Measurements from ENCODE around the gene PPM1M.

Gene PPM1M

GRCh38 chr3:52277071-52277964, 31.8 kb downstream of the PPM1M start:
- CTCF ChIA-PET: interaction anchor here (0.6 to 2.0 kb wide), 6 partner anchors 45 to 774 kb away, joined by 3 to 6 read pairs (median 4); partner anchors contain the start of gene DUSP7
- no peak for TF ChIP-seq HDGF (IDR thresholded peaks at IDR 0.05; ENCODE audit: borderline replicate concordance)
- no peak; the same call in 1 of the 2 replicates for TF ChIP-seq L3MBTL2 (conservative IDR thresholded peaks at IDR 0.05)
- no peak for TF ChIP-seq ZNF384 (IDR thresholded peaks at IDR 0.05)
- TF ChIP-seq NFRKB (IDR thresholded peaks at IDR 0.05): no peak
- no peak for TF ChIP-seq FOXA1 (IDR thresholded peaks at IDR 0.05)
- no peak for TF ChIP-seq CTBP1 (IDR thresholded peaks at IDR 0.05; ENCODE audit: borderline replicate concordance)
- no peak for TF ChIP-seq BHLHE40 (IDR thresholded peaks at IDR 0.05; ENCODE audit: borderline replicate concordance)
- no peak for TF ChIP-seq SP1 (IDR thresholded peaks at IDR 0.05)
- TF ChIP-seq TARDBP (IDR thresholded peaks at IDR 0.05): no peak
- no peak for TF ChIP-seq FOXK2 (IDR thresholded peaks at IDR 0.05)
- POLR2A ChIA-PET: interaction anchor here (1.0 to 5.1 kb wide), 11 partner anchors 11 to 96 kb away, joined by 3 to 47 read pairs (median 5); partner anchors contain the start of genes GLYCTK and TWF2
- DNase-seq (ENCODE audit: extremely low spot score): peak; percentile 60

- ChIA-PET POLR2A (interaction anchor here (0.7 to 5.1 kb wide), 13 partner anchors 11 to 97 kb away, joined by 3 to 47 read pairs (median 5); partner anchors contain the start of genes GLYCTK and TWF2), CTCF (interaction anchor here (0.6 to 2.1 kb wide), 4 partner anchors 46 to 774 kb away, joined by 4 to 10 read pairs (median 5); no protein-coding TSS in a partner anchor)
- peak; percentile 53 for DNase-seq (ENCODE audit: extremely low spot score)
- TF ChIP-seq FOXK2 (IDR thresholded peaks at IDR 0.05) (no peak), TARDBP (IDR thresholded peaks at IDR 0.05) (no peak), SP1 (IDR thresholded peaks at IDR 0.05) (no peak), SUZ12 (IDR thresholded peaks at IDR 0.05) (no peak), HDGF (IDR thresholded peaks at IDR 0.05; ENCODE audit: borderline replicate concordance) (no peak), BHLHE40 (IDR thresholded peaks at IDR 0.05; ENCODE audit: borderline replicate concordance) (no peak), ELF4 (IDR thresholded peaks at IDR 0.05) (no peak), CTBP1 (IDR thresholded peaks at IDR 0.05; ENCODE audit: borderline replicate concordance) (no peak), PKNOX1 (IDR thresholded peaks at IDR 0.05) (no peak), LEF1 (IDR thresholded peaks at IDR 0.05; ENCODE audit: borderline replicate concordance) (no peak), ARNT (IDR thresholded peaks at IDR 0.05) (0 out of 2 replicates have a peak, but pooled peaks have one; percentile 27), L3MBTL2 (conservative IDR thresholded peaks at IDR 0.05) (peak; percentile 45), NFRKB (IDR thresholded peaks at IDR 0.05) (no peak), FOXM1 (IDR thresholded peaks at IDR 0.05; ENCODE audit: borderline replicate concordance) (0 out of 2 replicates have a peak, but pooled peaks have one; percentile 41), FOXA1 (IDR thresholded peaks at IDR 0.05) (no peak), ZNF384 (IDR thresholded peaks at IDR 0.05) (no peak)
Observed at GRCh38 chr3:52277972-52278509, 32.5 kb downstream of the PPM1M start.

GRCh38 chr3:52278510-52279069, 33.0 kb downstream of the PPM1M start, which contains the start of gene WDR82:
Gene WDR82, minus strand, starts transcription at chr3:52278649. Its CDS starts 288 bp downstream, at chr3:52278361.
- CTCF ChIA-PET: interaction anchor here (1.5 to 2.1 kb wide), 3 partner anchors 46 to 168 kb away, joined by 4 to 10 read pairs (median 5); no protein-coding TSS in a partner anchor
- DNase-seq (ENCODE audit: extremely low spot score): peak; percentile 96
- TF ChIP-seq ZNF384 (IDR thresholded peaks at IDR 0.05) (peak; percentile 85), ELF4 (IDR thresholded peaks at IDR 0.05) (peak; percentile 32; the same call in 1 of the 2 replicates), L3MBTL2 (conservative IDR thresholded peaks at IDR 0.05) (no peak)
- POLR2A ChIA-PET: interaction anchor here (0.6 to 5.1 kb wide), 17 partner anchors 10 to 126 kb away, joined by 3 to 47 read pairs (median 4); partner anchors contain the start of genes GLYCTK and TWF2

GRCh38 chr3:52279596-52279995, 34.0 kb downstream of the PPM1M start:
- TF ChIP-seq BHLHE40 (IDR thresholded peaks at IDR 0.05; ENCODE audit: borderline replicate concordance) (no peak), FOXK2 (IDR thresholded peaks at IDR 0.05) (no peak)
- CTCF ChIA-PET: interaction anchor here (0.6 to 2.1 kb wide), 4 partner anchors 47 to 167 kb away, joined by 3 to 10 read pairs (median 4); no protein-coding TSS in a partner anchor
- DNase-seq (ENCODE audit: extremely low spot score): no peak
- POLR2A ChIA-PET: interaction anchor here (0.6 to 5.1 kb wide), 7 partner anchors 9 to 127 kb away, joined by 3 to 47 read pairs (median 3); partner anchors contain the start of genes GLYCTK and TWF2

GRCh38 chr3:52280050-52280461, 34.5 kb downstream of the PPM1M start:
- ChIA-PET CTCF (interaction anchor here (1.5 to 2.1 kb wide), 3 partner anchors 48 to 167 kb away, joined by 4 to 10 read pairs (median 5); no protein-coding TSS in a partner anchor), POLR2A (interaction anchor here (0.6 to 5.1 kb wide), 5 partner anchors 9 to 71 kb away, joined by 3 to 47 read pairs (median 4); partner anchors contain the start of genes GLYCTK and TWF2)
- TF ChIP-seq L3MBTL2 (conservative IDR thresholded peaks at IDR 0.05) (no peak), NFRKB (IDR thresholded peaks at IDR 0.05) (no peak), PKNOX1 (IDR thresholded peaks at IDR 0.05) (no peak), FOXK2 (IDR thresholded peaks at IDR 0.05) (no peak), BHLHE40 (IDR thresholded peaks at IDR 0.05; ENCODE audit: borderline replicate concordance) (no peak), CTBP1 (IDR thresholded peaks at IDR 0.05; ENCODE audit: borderline replicate concordance) (no peak), TARDBP (IDR thresholded peaks at IDR 0.05) (no peak), ELF4 (IDR thresholded peaks at IDR 0.05) (no peak), SUZ12 (IDR thresholded peaks at IDR 0.05) (no peak), SP1 (IDR thresholded peaks at IDR 0.05) (no peak), HDGF (IDR thresholded peaks at IDR 0.05; ENCODE audit: borderline replicate concordance) (no peak)
- DNase-seq (ENCODE audit: extremely low spot score): no peak
